AG09319 (cell line): ENCODE measurements around the gene TAB2.

Experiments used
- DNase-seq: peaks from one replicate; pipeline ENCODE4 v3.0.0-alpha.2; 2010; ENCODE audit warnings: low read depth; ENCODE audit errors: extremely low read depth
- TF ChIP-seq, protein P1 (sequence below): IDR thresholded peaks from 2 replicates; pipeline ENCODE4 v1.5.1; 2011; ENCODE audit warnings: low read depth, mild to moderate bottlenecking, inconsistent platforms, low read length, moderate library complexity

Gene TAB2

GRCh38 chr6:149311293-149311692 is 6.2 kb upstream of the TAB2 start:
- no peak for DNase-seq
- TF ChIP-seq, protein P1, sequence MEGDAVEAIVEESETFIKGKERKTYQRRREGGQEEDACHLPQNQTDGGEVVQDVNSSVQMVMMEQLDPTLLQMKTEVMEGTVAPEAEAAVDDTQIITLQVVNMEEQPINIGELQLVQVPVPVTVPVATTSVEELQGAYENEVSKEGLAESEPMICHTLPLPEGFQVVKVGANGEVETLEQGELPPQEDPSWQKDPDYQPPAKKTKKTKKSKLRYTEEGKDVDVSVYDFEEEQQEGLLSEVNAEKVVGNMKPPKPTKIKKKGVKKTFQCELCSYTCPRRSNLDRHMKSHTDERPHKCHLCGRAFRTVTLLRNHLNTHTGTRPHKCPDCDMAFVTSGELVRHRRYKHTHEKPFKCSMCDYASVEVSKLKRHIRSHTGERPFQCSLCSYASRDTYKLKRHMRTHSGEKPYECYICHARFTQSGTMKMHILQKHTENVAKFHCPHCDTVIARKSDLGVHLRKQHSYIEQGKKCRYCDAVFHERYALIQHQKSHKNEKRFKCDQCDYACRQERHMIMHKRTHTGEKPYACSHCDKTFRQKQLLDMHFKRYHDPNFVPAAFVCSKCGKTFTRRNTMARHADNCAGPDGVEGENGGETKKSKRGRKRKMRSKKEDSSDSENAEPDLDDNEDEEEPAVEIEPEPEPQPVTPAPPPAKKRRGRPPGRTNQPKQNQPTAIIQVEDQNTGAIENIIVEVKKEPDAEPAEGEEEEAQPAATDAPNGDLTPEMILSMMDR: no peak

GRCh38 chr6:149311766-149312165 is 5.7 kb upstream of the TAB2 start:
- DNase-seq: no peak
- TF ChIP-seq, protein P1: no peak

DNA sequence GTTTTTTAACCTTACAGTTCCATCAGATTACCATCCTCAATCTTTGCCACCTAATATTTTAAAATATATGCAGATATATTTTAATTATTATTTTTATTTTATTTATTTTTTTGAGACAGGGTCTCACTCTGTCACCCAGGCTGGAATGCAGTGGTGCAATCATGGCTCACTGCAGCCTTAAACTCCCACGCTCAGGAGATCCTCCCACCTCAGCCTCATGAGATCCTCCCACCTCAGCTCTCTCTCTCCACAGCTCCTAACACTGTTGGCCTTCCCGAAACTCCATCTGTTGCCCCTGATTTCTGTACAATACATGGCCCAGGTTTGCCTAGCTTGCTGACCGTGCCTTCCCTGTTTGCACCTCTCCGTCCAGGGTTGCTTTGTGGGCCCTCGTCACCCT is 4.4 kb upstream of the TAB2 start:
- DNase-seq: no peak
- TF ChIP-seq, protein P1: no peak

GRCh38 chr6:149313861-149314260 is 3.7 kb upstream of the TAB2 start:
- DNase-seq: no peak
- TF ChIP-seq, protein P1: no peak

DNA sequence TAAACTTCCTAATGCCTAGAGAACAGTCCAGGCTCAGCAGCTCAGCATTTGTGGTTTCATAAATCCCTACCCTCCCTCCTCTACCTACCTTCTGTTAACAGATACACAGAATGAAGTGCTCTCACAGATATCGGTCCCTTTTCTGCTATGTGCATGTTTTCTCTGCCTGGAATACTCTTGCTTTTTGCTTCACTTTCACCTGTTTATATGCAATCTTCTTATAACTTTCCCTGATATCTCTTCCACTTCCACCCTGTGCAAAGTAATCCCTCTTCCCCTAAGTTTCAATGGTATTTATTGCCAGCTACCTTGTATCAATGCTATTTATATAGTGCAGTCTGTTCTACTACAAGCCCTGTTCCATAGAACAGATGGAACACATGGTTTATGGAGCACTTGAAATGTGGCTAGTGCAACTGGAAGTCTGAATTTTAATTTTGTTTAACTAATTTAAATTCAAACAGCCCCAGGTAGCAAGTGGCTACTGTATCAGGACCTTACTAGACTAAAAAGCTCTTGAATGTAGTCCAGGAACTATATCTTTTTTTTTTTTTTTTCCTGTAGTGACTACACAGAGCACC is 3.1 kb upstream of the TAB2 start:
- no peak for DNase-seq

GRCh38 chr6:149316108-149316727 is 1.3 kb upstream of the TAB2 start:
- DNase-seq: no peak
- TF ChIP-seq, protein P1: no peak

More for the DNA sequence above, 3.1 kb upstream of the TAB2 start:
- TF ChIP-seq, protein P1: no peak

DNA sequence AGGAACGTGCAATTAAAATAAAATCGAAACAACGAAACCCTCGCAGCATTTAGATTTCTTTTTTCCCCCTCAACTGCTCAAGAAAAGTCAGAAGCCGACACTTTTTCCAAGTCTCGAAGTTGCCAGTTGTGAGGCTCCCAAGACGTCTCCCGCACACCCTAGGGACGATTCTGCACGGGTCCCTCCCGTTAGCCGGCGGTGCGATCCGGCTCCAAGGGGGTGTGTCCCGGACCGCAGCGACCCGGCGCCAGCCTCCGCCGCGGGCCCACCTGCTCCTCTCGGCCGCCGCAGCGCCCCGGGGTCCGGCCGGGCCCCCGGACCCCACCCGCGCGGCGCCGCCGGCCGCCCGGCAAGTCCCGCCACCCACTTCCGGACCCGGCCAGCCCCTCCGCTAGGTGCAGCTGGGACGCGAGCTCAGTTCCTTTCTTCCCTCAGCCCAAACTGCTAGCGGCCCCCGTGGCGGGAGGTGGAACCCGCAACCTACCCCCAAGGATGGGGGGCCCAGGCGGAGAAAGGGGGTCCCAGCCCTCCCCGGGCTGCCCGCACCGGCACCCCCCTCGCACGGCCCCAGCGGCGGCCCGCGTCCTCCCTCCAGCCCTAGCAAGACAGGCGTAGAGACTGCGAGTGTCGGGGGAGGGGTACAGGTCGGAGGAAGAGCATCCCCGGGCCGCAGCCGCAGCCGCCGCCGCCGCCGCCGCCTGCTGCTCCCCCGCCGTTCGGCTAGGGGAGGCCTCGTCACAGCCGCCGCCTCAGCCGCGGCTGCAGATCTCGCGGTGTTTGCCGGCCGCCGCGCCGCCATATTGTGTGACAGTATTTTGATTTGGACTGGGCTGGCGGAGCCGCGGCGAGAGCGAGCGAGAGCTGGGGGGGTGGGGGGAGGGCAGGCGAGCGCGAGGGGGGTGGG is 520 bp upstream of the TAB2 start:
- peak; percentile 79 for DNase-seq
- TF ChIP-seq, protein P1: no peak
